Measurements from ENCODE around the gene NBEA. TPM values are rescaled to one million over a fixed set of nuclear protein-coding genes. Genes with fewer than 3 reads are reported as not detected.
"Not testable (repeated sequence)": the region's sequence is repeated elsewhere in the genome, so short reads cannot be mapped to it uniquely, and the experiment has no call there.

The NBEA gene
- total RNA-seq, 4 donors from 2014 or later = 1.4 to 14.9 (median 4.1) TPM

- DNase-seq = no peak
- TF ChIP-seq CTCF (IDR thresholded peaks at IDR 0.05) (no peak), POLR2A (IDR thresholded peaks at IDR 0.05) (no peak)
- Histone ChIP-seq H3K36me3 (no peaks in the 10 kb centered on the region), H3K9me3 (no peaks in the 10 kb centered on the region), H3K27me3 (no peaks in the 10 kb centered on the region), H3K4me3 (no peak overlapping the region), H3K27ac (no peak overlapping the region), H3K4me1 (no peaks in the 10 kb centered on the region)
These were observed 144.6 kb downstream of the NBEA start for GRCh38 chr13:35086667-35087066.

- no peak for DNase-seq
- H3K27me3 ChIP-seq = no peaks in the 10 kb centered on the region
- H3K4me3 ChIP-seq = no peak overlapping the region
- no peaks in the 10 kb centered on the region for H3K9me3 ChIP-seq
- H3K36me3 ChIP-seq = no peaks in the 10 kb centered on the region
- no peak for TF ChIP-seq POLR2A (IDR thresholded peaks at IDR 0.05)
- TF ChIP-seq CTCF (IDR thresholded peaks at IDR 0.05) = no peak
- no peak overlapping the region for H3K27ac ChIP-seq
- H3K4me1 ChIP-seq = no peaks in the 10 kb centered on the region
These were observed 150.2 kb downstream of the NBEA start for GRCh38 chr13:35092251-35092650.

- no peak for DNase-seq
These were observed 150.7 kb downstream of the NBEA start for GRCh38 chr13:35092751-35093150.

GRCh38 chr13:35093356-35093755 lies 151.3 kb downstream of the NBEA start:
- no peaks in the 10 kb centered on the region for H3K36me3 ChIP-seq
- no peaks in the 10 kb centered on the region for H3K9me3 ChIP-seq
- H3K27ac ChIP-seq = no peak overlapping the region
- TF ChIP-seq CTCF (IDR thresholded peaks at IDR 0.05) = no peak
- TF ChIP-seq POLR2A (IDR thresholded peaks at IDR 0.05) = no peak
- no peaks in the 10 kb centered on the region for H3K27me3 ChIP-seq
- H3K4me1 ChIP-seq = no peaks in the 10 kb centered on the region
- DNase-seq = no peak
- no peak overlapping the region for H3K4me3 ChIP-seq

More at GRCh38 chr13:35092751-35093150, 150.7 kb downstream of the NBEA start:
- no peak overlapping the region for H3K4me3 ChIP-seq
- H3K27me3 ChIP-seq = no peaks in the 10 kb centered on the region
- H3K36me3 ChIP-seq = no peaks in the 10 kb centered on the region
- H3K9me3 ChIP-seq = no peaks in the 10 kb centered on the region
- TF ChIP-seq CTCF (IDR thresholded peaks at IDR 0.05) = no peak
- no peak for TF ChIP-seq POLR2A (IDR thresholded peaks at IDR 0.05)
- H3K27ac ChIP-seq = no peak overlapping the region
- H3K4me1 ChIP-seq = no peaks in the 10 kb centered on the region

GRCh38 chr13:35106771-35107170 lies 164.7 kb downstream of the NBEA start:
- H3K36me3 ChIP-seq, DNase-seq, H3K4me3 ChIP-seq: not testable (repeated sequence)

GRCh38 chr13:35107535-35107934 lies 165.5 kb downstream of the NBEA start:
- no peak for TF ChIP-seq POLR2A (IDR thresholded peaks at IDR 0.05)
- no peak for TF ChIP-seq CTCF (IDR thresholded peaks at IDR 0.05)
- Histone ChIP-seq H3K9me3 (no peaks in the 10 kb centered on the region), H3K36me3 (no peaks in the 10 kb centered on the region), H3K4me1 (no peaks in the 10 kb centered on the region), H3K4me3 (no peak overlapping the region), H3K27me3 (no peaks in the 10 kb centered on the region), H3K27ac (no peak overlapping the region)
- DNase-seq = no peak

More at GRCh38 chr13:35106771-35107170, 164.7 kb downstream of the NBEA start:
- not testable (repeated sequence) for H3K27ac ChIP-seq, H3K9me3 ChIP-seq, H3K27me3 ChIP-seq, H3K4me1 ChIP-seq

GRCh38 chr13:35113612-35114011 lies 171.5 kb downstream of the NBEA start:
- DNase-seq, H3K27ac ChIP-seq, H3K4me1 ChIP-seq, H3K4me3 ChIP-seq, H3K9me3 ChIP-seq, H3K27me3 ChIP-seq, H3K36me3 ChIP-seq: not testable (repeated sequence)
